Ammon's horn (tissue), 1 donor: ENCODE results near the gene PLA2G15.
"Not testable (repeated sequence)": the region's sequence is repeated elsewhere in the genome, so short reads cannot be mapped to it uniquely, and the experiment has no call there.

Source experiments
- DNase-seq: peaks from one replicate; pipeline ENCODE4 v3.0.0-alpha.2; 2016; ENCODE audit warnings: low spot score

Gene PLA2G15

GRCh38 chr16:68279726-68280558 is 34.8 kb downstream of the PLA2G15 start:
- DNase-seq: no peak

- DNase-seq: no peak
These were observed 36.3 kb downstream of the PLA2G15 start for GRCh38 chr16:68281368-68282063.

- DNase-seq: no peak
These were observed 36.9 kb downstream of the PLA2G15 start for GRCh38 chr16:68282064-68282452.

- DNase-seq: no peak
These were observed 38.2 kb downstream of the PLA2G15 start for GRCh38 chr16:68283346-68283745.

GRCh38 chr16:68283801-68284598 is 38.8 kb downstream of the PLA2G15 start:
- no peak for DNase-seq

GRCh38 chr16:68284847-68285246 is 39.7 kb downstream of the PLA2G15 start:
- DNase-seq: peak; percentile 40

- no peak for DNase-seq
These were observed 40.5 kb downstream of the PLA2G15 start for GRCh38 chr16:68285683-68286082.

- no peak for DNase-seq
These were observed 41.2 kb downstream of the PLA2G15 start for GRCh38 chr16:68286153-68287074.

GRCh38 chr16:68287276-68288251 is 42.4 kb downstream of the PLA2G15 start:
- DNase-seq: no peak

- no peak for DNase-seq
These were observed 43.1 kb downstream of the PLA2G15 start for GRCh38 chr16:68288252-68288650.

- not testable (repeated sequence) for DNase-seq
These were observed 43.6 kb downstream of the PLA2G15 start for GRCh38 chr16:68288796-68289195.

- no peak for DNase-seq
These were observed 44.0 kb downstream of the PLA2G15 start for GRCh38 chr16:68289202-68289601.

GRCh38 chr16:68289621-68290329 is 44.6 kb downstream of the PLA2G15 start:
- DNase-seq: no peak

GRCh38 chr16:68290450-68290849 is 45.3 kb downstream of the PLA2G15 start:
- DNase-seq: no peak

- no peak for DNase-seq
These were observed 46.1 kb downstream of the PLA2G15 start for GRCh38 chr16:68291227-68291626.

GRCh38 chr16:68292425-68292824 is 47.3 kb downstream of the PLA2G15 start:
- DNase-seq: no peak

- no peak for DNase-seq
These were observed 51.1 kb downstream of the PLA2G15 start for GRCh38 chr16:68296291-68296690.

- no peak for DNase-seq
These were observed 51.5 kb downstream of the PLA2G15 start for GRCh38 chr16:68296693-68297092.

- no peak for DNase-seq
These were observed 52.7 kb downstream of the PLA2G15 start for GRCh38 chr16:68297908-68298307.

- no peak for DNase-seq
These were observed 53.1 kb downstream of the PLA2G15 start for GRCh38 chr16:68298312-68298711.
